PFSK-1 (cell line): ENCODE data around the gene S1PR4. TPM values are rescaled to one million over a fixed set of nuclear protein-coding genes. Genes with fewer than 3 reads are reported as not detected.

Experiments used
- FOXP2 ChIP-seq: optimal IDR thresholded peaks from 2 replicates; pipeline ENCODE3; 2011; ENCODE audit warnings: borderline replicate concordance, control low read depth, inconsistent platforms; ENCODE audit not compliant: insufficient read depth; ENCODE audit errors: extremely low read length, extremely low read depth
- POLR2AphosphoS5 ChIP-seq: IDR thresholded peaks from 2 replicates; pipeline ENCODE4 v1.6.1; 2012; ENCODE audit warnings: low read depth, mild to moderate bottlenecking, control low read depth, low read length, moderate library complexity
- REST ChIP-seq, 2 experiments: IDR thresholded peaks; 2 replicates each; pipeline versions ENCODE4 v1.6.1 to v1.8.0; 2011 to 2012; ENCODE audit warnings: low read depth in 2 of 2, low read length in 2 of 2, control low read depth in 1 of 2, inconsistent platforms in 1 of 2, mild to moderate bottlenecking in 1 of 2, moderate library complexity in 1 of 2; ENCODE audit not compliant: insufficient read depth in 1 of 2
- SIN3A ChIP-seq: IDR thresholded peaks from 2 replicates; pipeline ENCODE4 v1.6.1; 2012; ENCODE audit warnings: mild to moderate bottlenecking, low read length, moderate library complexity, borderline replicate concordance; ENCODE audit not compliant: insufficient read depth
- TAF1 ChIP-seq: IDR thresholded peaks from 2 replicates; pipeline ENCODE4 v1.6.1; 2012; ENCODE audit warnings: low read length, control low read depth, borderline replicate concordance; ENCODE audit not compliant: insufficient read depth
- polyA plus RNA-seq: library from polyadenylated mRNA; unstranded; fragments of >200 nt; gene quantifications from one replicate; pipeline ENCODE4 v1.2.1, GENCODE V29; 2012; ENCODE audit warnings: low read depth, missing spikeins; ENCODE audit not compliant: insufficient read length

S1PR4 gene
- polyA plus RNA-seq, result not detected

- no peak for TF ChIP-seq POLR2AphosphoS5
- TF ChIP-seq SIN3A, result no peak
- TF ChIP-seq FOXP2, result no peak
- TF ChIP-seq REST (IDR thresholded peaks at IDR 0.05; ENCODE audit: insufficient read depth in 1 of 2, low read depth in 2 of 2, low read length in 2 of 2), result no peak
- TF ChIP-seq TAF1, result no peak
Observed at GRCh38 chr19:3178377-3178972, at the start of gene S1PR4. Gene S1PR4 (plus strand): TSS chr19:3178769. CDS start chr19:3178793, 24 bp downstream.

GRCh38 chr19:3129112-3129511 lies 49.5 kb upstream of the S1PR4 start:
- no peak for TF ChIP-seq FOXP2
- TF ChIP-seq TAF1, result no peak
- TF ChIP-seq POLR2AphosphoS5, result no peak
- no peak for TF ChIP-seq SIN3A
- no peak for TF ChIP-seq REST (IDR thresholded peaks at IDR 0.05; ENCODE audit: insufficient read depth in 1 of 2, low read depth in 2 of 2, low read length in 2 of 2)

GRCh38 chr19:3131168-3131567 lies 47.4 kb upstream of the S1PR4 start:
- TF ChIP-seq TAF1 (no peak), REST (IDR thresholded peaks at IDR 0.05; ENCODE audit: insufficient read depth in 1 of 2, low read depth in 2 of 2, low read length in 2 of 2) (no peak), FOXP2 (no peak), POLR2AphosphoS5 (no peak), SIN3A (no peak)

GRCh38 chr19:3132971-3133792 lies 45.4 kb upstream of the S1PR4 start:
- TF ChIP-seq FOXP2, result no peak
- no peak for TF ChIP-seq SIN3A
- TF ChIP-seq TAF1, result no peak
- no peak for TF ChIP-seq REST (IDR thresholded peaks at IDR 0.05; ENCODE audit: insufficient read depth in 1 of 2, low read depth in 2 of 2, low read length in 2 of 2)
